ENCODE data around the gene RHEX.

RHEX gene

DNA sequence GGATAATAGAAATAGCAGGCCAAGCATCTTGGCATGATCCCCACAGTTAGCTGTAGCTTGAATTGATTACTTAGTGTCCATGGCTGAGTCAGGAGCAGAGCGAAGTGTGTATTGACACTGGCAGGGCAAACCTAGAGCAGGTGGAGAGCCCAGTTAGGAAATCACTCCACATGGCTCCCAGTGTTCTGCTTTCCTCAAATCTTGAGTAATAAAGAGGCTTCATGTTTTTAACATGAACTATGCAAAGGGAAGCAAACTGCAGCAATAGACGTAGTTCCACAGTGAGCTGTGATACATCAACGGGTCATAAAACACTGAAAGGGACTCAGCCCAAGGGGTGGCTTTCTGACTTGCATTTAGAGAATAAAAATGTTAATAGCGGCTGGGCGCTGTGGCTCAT is 28.9 kb downstream of the RHEX start:
- TF ChIP-seq, protein P1, sequence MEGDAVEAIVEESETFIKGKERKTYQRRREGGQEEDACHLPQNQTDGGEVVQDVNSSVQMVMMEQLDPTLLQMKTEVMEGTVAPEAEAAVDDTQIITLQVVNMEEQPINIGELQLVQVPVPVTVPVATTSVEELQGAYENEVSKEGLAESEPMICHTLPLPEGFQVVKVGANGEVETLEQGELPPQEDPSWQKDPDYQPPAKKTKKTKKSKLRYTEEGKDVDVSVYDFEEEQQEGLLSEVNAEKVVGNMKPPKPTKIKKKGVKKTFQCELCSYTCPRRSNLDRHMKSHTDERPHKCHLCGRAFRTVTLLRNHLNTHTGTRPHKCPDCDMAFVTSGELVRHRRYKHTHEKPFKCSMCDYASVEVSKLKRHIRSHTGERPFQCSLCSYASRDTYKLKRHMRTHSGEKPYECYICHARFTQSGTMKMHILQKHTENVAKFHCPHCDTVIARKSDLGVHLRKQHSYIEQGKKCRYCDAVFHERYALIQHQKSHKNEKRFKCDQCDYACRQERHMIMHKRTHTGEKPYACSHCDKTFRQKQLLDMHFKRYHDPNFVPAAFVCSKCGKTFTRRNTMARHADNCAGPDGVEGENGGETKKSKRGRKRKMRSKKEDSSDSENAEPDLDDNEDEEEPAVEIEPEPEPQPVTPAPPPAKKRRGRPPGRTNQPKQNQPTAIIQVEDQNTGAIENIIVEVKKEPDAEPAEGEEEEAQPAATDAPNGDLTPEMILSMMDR (IDR thresholded peaks at IDR 0.05; ENCODE audit: control insufficient read depth, extremely low read depth, insufficient read depth): no peak
- no peak for DNase-seq (ENCODE audit: low read depth)
- no peak overlapping the region for H3K4me3 ChIP-seq (ENCODE audit: low read depth, low read length)

GRCh38 chr1:206082831-206083695 is 30.1 kb downstream of the RHEX start:
- no peak for DNase-seq (ENCODE audit: low read depth)

DNA sequence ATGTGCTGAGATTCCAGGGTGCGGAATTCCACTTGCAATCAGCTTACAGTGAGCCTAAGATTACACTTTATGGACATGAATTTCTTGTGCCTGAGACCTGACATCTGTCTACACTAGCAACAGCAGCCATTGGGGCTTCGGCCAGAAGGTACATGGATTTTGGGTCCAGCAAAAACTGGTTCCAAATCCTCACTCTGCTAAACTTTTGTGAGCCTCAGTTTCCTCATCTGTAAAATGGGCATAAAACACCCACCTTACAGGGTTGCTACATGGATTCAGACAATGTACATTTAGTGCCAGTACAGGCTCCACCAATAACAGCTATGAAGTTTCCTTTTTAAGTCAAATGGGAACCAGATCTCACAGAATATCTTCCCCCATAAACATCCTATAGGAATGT is 30.8 kb downstream of the RHEX start:
- DNase-seq (ENCODE audit: low read depth): no peak
- no peak overlapping the region for H3K4me3 ChIP-seq (ENCODE audit: low read depth, low read length)
- TF ChIP-seq, protein P1 (IDR thresholded peaks at IDR 0.05; ENCODE audit: control insufficient read depth, extremely low read depth, insufficient read depth): no peak

More at GRCh38 chr1:206082831-206083695, 30.1 kb downstream of the RHEX start:
- H3K4me3 ChIP-seq (ENCODE audit: low read depth, low read length): no peak overlapping the region
- TF ChIP-seq, protein P1 (IDR thresholded peaks at IDR 0.05; ENCODE audit: control insufficient read depth, extremely low read depth, insufficient read depth): no peak

- TF ChIP-seq, protein P1 (IDR thresholded peaks at IDR 0.05; ENCODE audit: control insufficient read depth, extremely low read depth, insufficient read depth): no peak
- no peak for DNase-seq (ENCODE audit: low read depth)
- no peak overlapping the region for H3K4me3 ChIP-seq (ENCODE audit: low read depth, low read length)
These were observed 34.1 kb downstream of the RHEX start for GRCh38 chr1:206087091-206087490.

DNA sequence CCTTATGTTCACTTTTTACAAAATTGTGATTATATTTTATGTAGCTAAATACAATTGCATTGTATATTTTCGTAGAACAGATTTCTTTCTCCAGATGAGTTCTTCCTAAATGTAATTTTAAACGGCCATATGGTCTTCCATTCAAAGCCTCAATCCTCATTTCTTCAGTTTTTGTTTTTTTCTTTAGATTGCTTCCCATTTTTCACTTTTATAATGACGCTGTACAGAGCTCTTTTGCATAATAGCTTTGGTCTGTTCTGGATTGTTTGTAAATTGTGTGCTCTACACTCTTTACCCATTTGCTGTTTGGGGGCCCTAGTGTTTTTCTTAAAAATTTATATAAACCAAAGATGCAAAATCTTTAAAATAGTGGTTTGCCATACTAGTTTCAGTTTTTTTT is 36.4 kb downstream of the RHEX start:
- H3K4me3 ChIP-seq (ENCODE audit: low read depth, low read length): no peak overlapping the region
- TF ChIP-seq, protein P1 (IDR thresholded peaks at IDR 0.05; ENCODE audit: control insufficient read depth, extremely low read depth, insufficient read depth): no peak
- DNase-seq (ENCODE audit: low read depth): no peak

DNA sequence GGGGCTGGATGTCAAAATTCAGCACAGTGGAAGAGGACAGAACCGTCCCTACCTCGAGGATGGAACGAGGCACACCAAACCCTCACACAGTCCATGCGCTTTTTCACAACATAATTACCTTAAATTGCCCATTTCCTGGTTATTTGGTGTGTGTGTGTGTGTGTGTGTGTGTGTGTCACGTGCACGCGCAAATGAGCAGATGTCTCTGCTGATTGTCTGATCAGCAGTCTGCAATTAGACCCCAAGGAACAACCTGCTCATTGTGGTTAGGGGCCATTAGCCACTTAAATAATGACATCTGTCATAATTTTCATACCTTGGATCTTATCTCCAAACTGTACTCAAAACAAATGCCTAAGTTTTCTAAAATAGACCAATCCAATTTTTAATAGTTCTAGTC is 41.1 kb downstream of the RHEX start:
- H3K4me3 ChIP-seq (ENCODE audit: low read depth, low read length): no peak overlapping the region
- TF ChIP-seq, protein P1 (IDR thresholded peaks at IDR 0.05; ENCODE audit: control insufficient read depth, extremely low read depth, insufficient read depth): no peak
- DNase-seq (ENCODE audit: low read depth): no peak

- no peak overlapping the region for H3K4me3 ChIP-seq (ENCODE audit: low read depth, low read length)
- TF ChIP-seq, protein P1 (IDR thresholded peaks at IDR 0.05; ENCODE audit: control insufficient read depth, extremely low read depth, insufficient read depth): no peak
- DNase-seq (ENCODE audit: low read depth): no peak
These were observed 44.4 kb downstream of the RHEX start for GRCh38 chr1:206097381-206097780.
